A673 (cell line): Measurements from ENCODE around the gene CFAP91. TPM values are rescaled to one million over a fixed set of nuclear protein-coding genes. Genes with fewer than 3 reads are reported as not detected.

ENCODE experiments used
- BruUV-seq: library from RNA; stranded (reverse); fragments of 400-500 nt; replicated peaks from 2 replicates; lab custom pipeline; 2021; lab: Mats Ljungman, UMichigan
- CTCF ChIA-PET: fragments of 300-600 bp; sonication (Branson Sonifier 250); formaldehyde crosslinking; loops from one replicate; lab custom pipeline; 2022; ENCODE audit warnings: antibody characterized with exemption; lab: Charles Lee
- POLR2A ChIA-PET: fragments of 300-600 bp; sonication (Branson Sonifier 250); formaldehyde crosslinking; loops from one replicate; lab custom pipeline; 2022; ENCODE audit warnings: antibody characterized with exemption; ENCODE audit not compliant: low non-redundant PET; lab: Charles Lee
- DNase-seq: peaks from one replicate; pipeline ENCODE4 v3.0.0-alpha.2; 2015; ENCODE audit warnings: low spot score
- H3K27ac ChIP-seq: fragments of 200-600 bp; sonication (generic); 2 replicates; pipeline ENCODE4 v1.5.1; 2016; ENCODE audit warnings: mixed run types, low read depth, mild to moderate bottlenecking, mixed read lengths, antibody characterized with exemption, low read length; ENCODE audit not compliant: poor library complexity, severe bottlenecking
- H3K27me3 ChIP-seq: fragments of 200-600 bp; sonication (generic); replicated peaks from 2 replicates; pipeline ENCODE4 v1.6.1; 2017; ENCODE audit warnings: mixed run types, low read depth, mild to moderate bottlenecking, mixed read lengths, antibody characterized with exemption, low read length; ENCODE audit not compliant: insufficient read depth, poor library complexity
- H3K36me3 ChIP-seq: fragments of 200-600 bp; sonication (generic); 2 replicates; pipeline ENCODE4 v1.6.1; 2016; ENCODE audit warnings: mixed run types, mild to moderate bottlenecking, mixed read lengths, antibody characterized with exemption, low read length; ENCODE audit not compliant: insufficient read depth, poor library complexity, severe bottlenecking
- H3K4me1 ChIP-seq: fragments of 200-600 bp; sonication (generic); 2 replicates; pipeline ENCODE4 v1.6.1; 2017; ENCODE audit warnings: mixed run types, mild to moderate bottlenecking, mixed read lengths, antibody characterized with exemption, low read length; ENCODE audit not compliant: insufficient read depth, poor library complexity, severe bottlenecking
- H3K4me3 ChIP-seq: fragments of 200-600 bp; sonication (generic); 2 replicates; pipeline ENCODE4 v1.5.1; 2016; ENCODE audit warnings: low read depth, mixed run types, mild to moderate bottlenecking, mixed read lengths, low read length; ENCODE audit not compliant: poor library complexity, severe bottlenecking
- H3K9me3 ChIP-seq: fragments of 200-600 bp; sonication (generic); 2 replicates; pipeline ENCODE4 v1.6.1; 2016; ENCODE audit warnings: mixed run types, low read depth, mild to moderate bottlenecking, mixed read lengths, antibody characterized with exemption, low read length; ENCODE audit not compliant: poor library complexity, severe bottlenecking
- EZH2 ChIP-seq: fragments of 200-600 bp; sonication (generic); IDR thresholded peaks from 2 replicates; pipeline ENCODE4 v1.6.1; 2017; ENCODE audit warnings: borderline replicate concordance, low read depth, mild to moderate bottlenecking, mixed read lengths, antibody characterized with exemption, low read length; ENCODE audit not compliant: poor library complexity, severe bottlenecking
- intact Hi-C: fragments of 100-400 bp; cut with micrococcal nuclease; formaldehyde crosslinking; loops from one replicate; pipeline ENCODE4 v1.10.0; 2022; ENCODE audit not compliant: unreplicated experiment
- total RNA-seq: library from RNA; stranded (reverse); gene quantifications from 2 replicates; pipeline ENCODE4 v1.2.3, GENCODE V29; 2021
- TF ChIP-seq, protein P1 (sequence below): fragments of 300-800, 200-600 bp; sonication (generic); conservative IDR thresholded peaks from 2 replicates; pipeline ENCODE4 v1.5.1; 2017; ENCODE audit warnings: low read depth, mild to moderate bottlenecking, antibody characterized with exemption, low read length, moderate library complexity, mixed read lengths

CFAP91 gene
- total RNA-seq, 1 experiment from 2014 or later, result 0.75 TPM

DNA sequence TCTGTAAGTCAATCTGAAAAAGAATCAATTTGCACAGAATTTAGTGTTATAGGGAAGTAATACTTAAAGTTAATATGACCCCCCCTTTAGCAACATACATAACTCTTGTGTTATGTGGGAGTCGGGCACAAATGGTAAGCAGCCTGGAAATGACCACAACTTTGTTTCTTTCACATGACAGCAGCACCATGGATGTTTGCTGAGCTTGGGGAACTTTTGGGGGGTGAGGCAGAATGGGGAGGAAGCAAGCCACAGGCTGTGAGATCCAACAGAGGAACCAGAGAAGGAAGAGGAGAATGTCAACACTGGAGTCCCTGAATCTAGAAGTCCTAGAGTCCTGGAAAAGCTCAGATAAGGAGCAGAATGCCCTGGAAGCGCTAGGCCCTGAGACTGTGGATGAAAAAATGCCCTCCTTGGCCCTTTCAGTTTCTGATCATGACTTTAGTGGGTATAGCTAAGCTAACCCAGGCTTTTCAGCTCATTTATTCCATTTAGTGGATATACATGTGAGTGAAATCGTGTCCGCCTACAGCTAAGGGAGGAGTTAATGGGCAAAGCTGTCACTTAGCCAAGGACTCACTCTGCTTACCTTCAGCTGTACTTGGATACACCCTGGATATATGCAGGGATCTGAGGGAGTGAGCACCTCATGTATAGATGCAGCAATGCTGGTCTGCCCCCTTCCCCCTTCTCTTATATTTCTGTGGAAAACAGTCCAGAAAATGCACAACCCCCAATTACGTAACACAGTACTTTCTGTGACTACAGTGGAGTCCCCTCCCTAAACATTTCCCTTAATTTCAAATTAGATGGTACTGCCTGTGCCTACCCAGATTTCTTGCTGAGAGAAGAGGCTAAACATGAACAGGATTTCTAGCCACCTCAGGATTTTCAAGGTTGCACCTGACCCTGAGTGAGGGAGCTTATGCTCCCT is 39.1 kb downstream of the CFAP91 start:
- Histone ChIP-seq H3K4me3 (no peak overlapping the region), H3K36me3 (no peaks in the 10 kb centered on the region), H3K4me1 (no peaks in the 10 kb centered on the region), H3K9me3 (no peaks in the 10 kb centered on the region), H3K27me3 (no peaks in the 10 kb centered on the region), H3K27ac (no peak overlapping the region)
- POLR2A ChIA-PET, result no interaction called here
- intact Hi-C loops, result no loop called here
- CTCF ChIA-PET, result no interaction called here
- no TSS peak for BruUV-seq
- no peak for DNase-seq
- TF ChIP-seq, protein P1, sequence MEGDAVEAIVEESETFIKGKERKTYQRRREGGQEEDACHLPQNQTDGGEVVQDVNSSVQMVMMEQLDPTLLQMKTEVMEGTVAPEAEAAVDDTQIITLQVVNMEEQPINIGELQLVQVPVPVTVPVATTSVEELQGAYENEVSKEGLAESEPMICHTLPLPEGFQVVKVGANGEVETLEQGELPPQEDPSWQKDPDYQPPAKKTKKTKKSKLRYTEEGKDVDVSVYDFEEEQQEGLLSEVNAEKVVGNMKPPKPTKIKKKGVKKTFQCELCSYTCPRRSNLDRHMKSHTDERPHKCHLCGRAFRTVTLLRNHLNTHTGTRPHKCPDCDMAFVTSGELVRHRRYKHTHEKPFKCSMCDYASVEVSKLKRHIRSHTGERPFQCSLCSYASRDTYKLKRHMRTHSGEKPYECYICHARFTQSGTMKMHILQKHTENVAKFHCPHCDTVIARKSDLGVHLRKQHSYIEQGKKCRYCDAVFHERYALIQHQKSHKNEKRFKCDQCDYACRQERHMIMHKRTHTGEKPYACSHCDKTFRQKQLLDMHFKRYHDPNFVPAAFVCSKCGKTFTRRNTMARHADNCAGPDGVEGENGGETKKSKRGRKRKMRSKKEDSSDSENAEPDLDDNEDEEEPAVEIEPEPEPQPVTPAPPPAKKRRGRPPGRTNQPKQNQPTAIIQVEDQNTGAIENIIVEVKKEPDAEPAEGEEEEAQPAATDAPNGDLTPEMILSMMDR, result no peak
- no peak for TF ChIP-seq EZH2

DNA sequence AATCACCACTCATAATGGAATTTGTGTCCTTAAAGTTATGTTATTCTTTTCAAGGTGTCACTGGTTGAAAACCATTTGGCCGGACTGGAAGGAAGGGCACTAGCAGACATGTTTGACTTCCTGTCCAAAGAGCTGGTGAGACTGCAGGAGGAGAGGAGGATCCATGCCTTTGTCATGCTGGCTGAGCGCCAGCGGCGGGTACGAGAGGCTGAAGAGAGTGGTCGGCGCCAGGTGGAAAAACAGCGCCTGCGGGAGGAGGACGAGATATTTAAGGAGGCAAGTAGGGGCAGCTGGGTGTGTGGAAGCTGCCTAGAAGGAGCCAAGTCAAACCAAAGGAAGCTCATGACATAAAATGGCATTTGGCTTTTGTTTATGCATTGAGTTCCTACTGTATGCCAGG is 41.1 kb downstream of the CFAP91 start:
- no peak overlapping the region for H3K4me3 ChIP-seq
- H3K36me3 ChIP-seq, result no peaks in the 10 kb centered on the region
- ChIA-PET POLR2A (no interaction called here), CTCF (no interaction called here)
- BruUV-seq, result no TSS peak
- no peak overlapping the region for H3K27ac ChIP-seq
- no peaks in the 10 kb centered on the region for H3K9me3 ChIP-seq
- TF ChIP-seq EZH2, result no peak
- TF ChIP-seq, protein P1, result no peak
- no peak for DNase-seq
- intact Hi-C loops, result no loop called here
- no peaks in the 10 kb centered on the region for H3K27me3 ChIP-seq
- H3K4me1 ChIP-seq, result no peaks in the 10 kb centered on the region

DNA sequence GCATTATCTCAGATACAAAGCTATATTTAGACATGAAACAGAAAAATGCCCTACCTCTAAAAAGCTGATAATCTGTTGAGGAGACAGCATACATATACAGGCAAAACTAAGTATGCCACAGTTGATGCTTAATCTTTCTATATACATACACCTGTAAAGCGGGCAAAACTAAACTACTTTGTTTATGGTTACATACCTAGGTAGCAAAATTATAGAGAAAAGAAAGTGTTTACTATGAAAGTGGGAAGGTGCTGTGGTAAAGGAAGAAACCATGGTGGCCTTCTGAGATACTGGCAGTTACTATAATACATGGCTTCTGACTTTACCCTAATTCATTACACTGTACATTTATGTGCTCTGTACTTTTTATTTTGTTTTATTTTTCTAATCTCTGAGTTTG is 43.1 kb downstream of the CFAP91 start:
- ChIA-PET CTCF (no interaction called here), POLR2A (no interaction called here)
- Histone ChIP-seq H3K4me3 (no peak overlapping the region), H3K9me3 (no peaks in the 10 kb centered on the region), H3K27ac (no peak overlapping the region), H3K36me3 (no peaks in the 10 kb centered on the region), H3K4me1 (no peaks in the 10 kb centered on the region), H3K27me3 (peaks cover 3% of the 10 kb centered on the region)
- no peak for DNase-seq
- no TSS peak for BruUV-seq
- TF ChIP-seq EZH2, result no peak
- TF ChIP-seq, protein P1, result no peak
- intact Hi-C loops, result no loop called here
